NT2/D1 (cell line): ENCODE measurements around the gene GKAP1.
"Not testable (repeated sequence)": the region's sequence is repeated elsewhere in the genome, so short reads cannot be mapped to it uniquely, and the experiment has no call there.

Source experiments
- DNase-seq: peaks from one replicate; pipeline ENCODE4 v3.0.0-alpha.2; 2011; ENCODE audit warnings: low read depth, low spot score
- H3K27me3 ChIP-seq: 2 replicates; pipeline ENCODE4 v1.6.0; 2011; ENCODE audit warnings: mild to moderate bottlenecking; ENCODE audit not compliant: insufficient read length, insufficient read depth
- H3K36me3 ChIP-seq: 2 replicates; pipeline ENCODE4 v1.6.1; 2011; ENCODE audit warnings: mild to moderate bottlenecking, low read length, mixed read lengths; ENCODE audit not compliant: insufficient read depth, insufficient read length
- H3K4me1 ChIP-seq: 2 replicates; pipeline ENCODE4 v1.5.1; 2011; ENCODE audit not compliant: insufficient read depth, insufficient read length
- H3K4me3 ChIP-seq: 2 replicates; pipeline ENCODE4 v1.5.1; 2011; ENCODE audit warnings: low read depth; ENCODE audit not compliant: insufficient read length
- H3K9ac ChIP-seq: 2 replicates; pipeline ENCODE4 v1.6.0; 2011; ENCODE audit warnings: low read depth; ENCODE audit not compliant: insufficient read length
- H3K9me3 ChIP-seq: 2 replicates; pipeline ENCODE4 v1.5.1; 2011; ENCODE audit warnings: mild to moderate bottlenecking, low read length; ENCODE audit not compliant: insufficient read depth
- SUZ12 ChIP-seq: IDR thresholded peaks from 2 replicates; pipeline ENCODE4 v1.6.1; 2011; ENCODE audit not compliant: insufficient read length, insufficient read depth; ENCODE audit errors: extremely low read depth
- YY1 ChIP-seq: IDR thresholded peaks from 2 replicates; pipeline ENCODE4 v1.6.1; 2011; ENCODE audit not compliant: insufficient read length, insufficient read depth
- ZNF274 ChIP-seq: IDR thresholded peaks from 2 replicates; pipeline ENCODE4 v1.6.1; 2011; ENCODE audit warnings: mild to moderate bottlenecking, low read depth, low read length

GKAP1 gene

DNA sequence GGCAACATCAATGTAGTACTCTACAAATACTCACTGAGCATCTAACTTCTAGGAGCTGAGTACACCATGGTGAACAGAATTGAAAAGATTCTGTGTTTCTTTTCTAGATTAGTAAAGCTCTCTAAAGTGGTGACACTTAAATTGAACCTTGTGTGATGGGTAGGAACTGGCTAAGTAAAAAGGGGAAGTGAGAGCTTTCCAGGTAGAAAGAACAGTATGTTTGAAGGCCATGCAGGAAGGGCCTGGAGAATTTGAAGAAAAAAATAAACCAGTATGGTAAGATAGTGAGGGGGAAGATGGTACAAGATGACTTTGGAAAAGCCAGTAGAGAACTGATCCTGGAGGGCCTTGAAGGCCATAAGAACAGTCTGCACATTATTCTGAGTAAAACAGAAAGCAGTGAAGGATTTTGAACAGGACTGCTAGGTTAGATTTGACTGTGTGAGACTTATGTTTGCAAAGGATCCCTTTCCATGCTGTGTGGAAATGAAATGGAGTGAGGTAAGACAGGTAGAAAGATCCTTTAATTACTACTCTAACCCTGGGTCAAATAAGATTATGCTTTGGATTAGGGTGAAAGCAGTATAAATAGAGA lies 63.1 kb downstream of the GKAP1 start:
- H3K9me3 ChIP-seq = 0 out of 2 replicates have a peak, but pooled peaks cover under 1% of the 10 kb centered on the region
- H3K9ac ChIP-seq = no peak overlapping the region
- no peak for TF ChIP-seq ZNF274
- no peak for TF ChIP-seq YY1
- TF ChIP-seq SUZ12 = no peak
- no peaks in the 10 kb centered on the region for H3K4me1 ChIP-seq
- no peak overlapping the region for H3K4me3 ChIP-seq
- no peaks in the 10 kb centered on the region for H3K27me3 ChIP-seq
- H3K36me3 ChIP-seq = no peaks in the 10 kb centered on the region
- DNase-seq = no peak

GRCh38 chr9:83749706-83750105 lies 67.9 kb downstream of the GKAP1 start:
- TF ChIP-seq SUZ12 (no peak), YY1 (no peak), ZNF274 (no peak)
- no peaks in the 10 kb centered on the region for H3K4me1 ChIP-seq
- no peaks in the 10 kb centered on the region for H3K9me3 ChIP-seq
- no peak overlapping the region for H3K9ac ChIP-seq
- H3K36me3 ChIP-seq = no peaks in the 10 kb centered on the region
- no peak overlapping the region for H3K4me3 ChIP-seq
- H3K27me3 ChIP-seq = no peaks in the 10 kb centered on the region
- DNase-seq = no peak

GRCh38 chr9:83744206-83744605 lies 73.4 kb downstream of the GKAP1 start:
- H3K27me3 ChIP-seq = no peaks in the 10 kb centered on the region
- no peak for TF ChIP-seq YY1
- TF ChIP-seq ZNF274 = no peak
- TF ChIP-seq SUZ12 = no peak
- no peak overlapping the region for H3K4me3 ChIP-seq
- H3K9me3 ChIP-seq = no peaks in the 10 kb centered on the region
- DNase-seq = no peak
- no peaks in the 10 kb centered on the region for H3K4me1 ChIP-seq
- H3K36me3 ChIP-seq = no peaks in the 10 kb centered on the region
- H3K9ac ChIP-seq = no peak overlapping the region

GRCh38 chr9:83733739-83734138 lies 83.8 kb downstream of the GKAP1 start:
- TF ChIP-seq SUZ12 (no peak), YY1 (no peak), ZNF274 (no peak)

DNA sequence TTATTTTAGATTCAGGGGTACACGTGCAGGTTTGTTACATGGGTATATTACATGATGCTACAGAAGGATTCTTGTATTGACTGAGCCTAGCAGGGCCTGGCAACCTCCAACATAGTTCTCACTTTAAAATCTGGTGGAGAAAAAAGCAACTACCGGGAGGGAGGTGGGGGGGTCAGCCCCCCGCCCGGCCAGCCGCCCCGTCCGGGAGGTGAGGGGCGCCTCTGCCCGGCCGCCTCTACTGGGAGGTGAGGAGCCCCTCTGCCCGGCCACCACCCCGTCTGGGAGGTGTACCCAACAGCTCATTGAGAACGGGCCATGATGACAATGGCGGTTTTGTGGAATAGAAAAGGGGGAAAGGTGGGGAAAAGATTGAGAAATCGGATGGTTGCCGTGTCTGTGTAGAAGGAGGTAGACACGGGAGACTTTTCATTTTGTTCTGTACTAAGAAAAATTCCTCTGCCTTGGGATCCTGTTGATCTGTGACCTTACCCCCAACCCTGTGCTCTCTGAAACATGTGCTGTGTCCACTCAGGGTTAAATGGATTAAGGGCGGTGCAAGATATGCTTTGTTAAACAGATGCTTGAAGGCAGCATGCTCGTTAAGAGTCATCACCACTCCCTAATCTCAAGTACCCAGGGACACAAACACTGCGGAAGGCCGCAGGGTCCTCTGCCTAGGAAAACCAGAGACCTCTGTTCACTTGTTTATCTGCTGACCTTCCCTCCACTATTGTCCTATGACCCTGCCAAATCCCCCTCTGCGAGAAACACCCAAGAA lies 88.8 kb downstream of the GKAP1 start:
- not testable (repeated sequence) for H3K27me3 ChIP-seq, H3K4me1 ChIP-seq, DNase-seq, H3K36me3 ChIP-seq, H3K9ac ChIP-seq, H3K4me3 ChIP-seq
- peaks cover 11% of the 10 kb centered on the region; the same call in 1 of the 2 replicates for H3K9me3 ChIP-seq

More at GRCh38 chr9:83733739-83734138, 83.8 kb downstream of the GKAP1 start:
- DNase-seq = no peak
- H3K9me3 ChIP-seq = no peaks in the 10 kb centered on the region
- no peak overlapping the region for H3K9ac ChIP-seq
- no peaks in the 10 kb centered on the region for H3K27me3 ChIP-seq
- H3K36me3 ChIP-seq = no peaks in the 10 kb centered on the region
- H3K4me3 ChIP-seq = no peak overlapping the region
- no peaks in the 10 kb centered on the region for H3K4me1 ChIP-seq

DNA sequence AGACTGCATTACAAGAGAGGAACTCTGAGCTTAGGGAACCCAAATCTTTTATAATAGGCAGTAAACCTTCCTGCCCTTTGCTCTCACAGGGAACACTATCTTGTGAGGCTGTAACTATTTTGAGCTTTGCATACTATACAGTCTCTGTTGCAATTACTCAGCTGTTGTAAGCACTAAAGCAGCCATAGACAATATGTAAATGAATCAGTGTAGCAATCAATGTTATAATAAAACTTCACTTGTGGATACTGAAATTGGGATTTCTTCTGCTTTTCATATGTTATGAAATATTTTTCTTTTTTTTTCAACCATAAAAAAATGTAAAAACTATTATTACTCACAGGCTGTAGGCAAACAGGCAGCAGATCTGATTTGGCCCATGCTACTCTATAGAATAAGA lies 93.1 kb downstream of the GKAP1 start:
- TF ChIP-seq YY1 = no peak
- TF ChIP-seq ZNF274 = no peak
- no peak for TF ChIP-seq SUZ12
- peaks cover 11% of the 10 kb centered on the region; the same call in 1 of the 2 replicates for H3K9me3 ChIP-seq

DNA sequence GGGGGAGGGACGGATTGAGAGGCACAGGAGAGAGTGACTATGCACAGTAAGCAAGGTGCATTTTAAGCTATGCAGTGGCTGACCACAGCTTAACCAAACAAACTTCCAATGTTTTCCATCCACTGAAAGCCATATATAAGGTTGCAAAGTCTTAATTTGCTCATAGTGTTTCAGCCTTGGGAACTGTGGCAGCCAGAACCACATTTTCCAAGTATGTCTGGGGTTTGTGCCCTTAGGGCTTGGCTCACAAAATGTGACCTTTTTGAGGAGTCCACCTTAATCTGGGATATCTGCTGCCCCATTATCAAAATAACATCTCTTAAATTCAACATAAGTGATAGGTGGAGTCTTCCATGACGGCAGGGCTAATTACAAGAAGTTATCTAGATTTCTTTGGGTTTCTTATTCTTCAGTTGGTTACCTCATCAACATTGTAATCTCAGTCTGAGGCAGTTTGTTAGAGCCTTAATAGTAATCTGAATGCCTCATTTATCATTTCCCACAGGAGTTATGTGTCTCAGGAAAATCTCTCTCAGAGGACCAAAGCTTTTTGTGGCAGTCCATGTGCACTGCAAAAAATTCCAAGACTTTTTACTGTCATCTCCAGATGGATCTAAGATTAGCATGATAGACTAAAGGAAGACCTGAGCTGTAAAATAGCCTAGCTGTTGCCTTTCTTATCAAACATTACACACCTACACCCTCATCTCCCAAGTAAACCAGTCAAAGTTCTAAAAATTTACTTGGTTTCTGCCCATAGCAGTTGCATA lies 94.7 kb downstream of the GKAP1 start:
- Histone ChIP-seq H3K4me1 (no peaks in the 10 kb centered on the region), H3K27me3 (no peaks in the 10 kb centered on the region), H3K36me3 (no peaks in the 10 kb centered on the region), H3K9ac (no peak overlapping the region), H3K4me3 (no peak overlapping the region), H3K9me3 (peaks cover 5% of the 10 kb centered on the region; the same call in 1 of the 2 replicates)
- TF ChIP-seq YY1 (no peak), ZNF274 (no peak), SUZ12 (no peak)
- no peak for DNase-seq

More for the DNA sequence above, 93.1 kb downstream of the GKAP1 start:
- no peak for DNase-seq
- H3K4me3 ChIP-seq = no peak overlapping the region
- H3K36me3 ChIP-seq = no peaks in the 10 kb centered on the region
- H3K27me3 ChIP-seq = no peaks in the 10 kb centered on the region
- no peak overlapping the region for H3K9ac ChIP-seq
- no peaks in the 10 kb centered on the region for H3K4me1 ChIP-seq
